Glomerular visceral epithelial cell (primary cell): ENCODE results near the gene TRPV5.
A peak's percentile ranks its signal among the peaks of the same experiment; 100 is the strongest.

Experiments
- DNase-seq: peaks from one replicate; pipeline ENCODE4 v3.0.0-alpha.2; 2016; ENCODE audit errors: extremely low spot score

Gene TRPV5

DNA sequence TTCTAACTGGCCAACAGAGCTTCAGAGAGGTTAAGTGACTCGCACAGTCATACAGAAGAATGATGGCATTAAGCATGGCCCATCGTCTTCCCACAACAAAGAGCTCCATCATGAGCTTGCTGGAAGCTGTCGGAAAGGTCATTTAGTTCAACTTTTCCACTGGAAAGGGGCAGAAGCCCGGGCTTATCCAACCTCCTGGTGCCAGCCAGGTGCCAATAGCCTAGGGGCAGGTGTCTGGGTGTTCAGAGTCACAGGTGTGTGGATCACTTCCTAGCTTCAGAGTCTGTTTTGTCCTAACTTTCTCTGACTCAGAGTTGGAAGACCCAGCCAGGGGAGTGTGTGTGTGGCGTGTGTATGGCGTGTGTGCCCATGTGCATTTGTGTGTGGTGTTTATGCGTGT, 46.7 kb downstream of the TRPV5 start:
- DNase-seq, result no peak

DNA sequence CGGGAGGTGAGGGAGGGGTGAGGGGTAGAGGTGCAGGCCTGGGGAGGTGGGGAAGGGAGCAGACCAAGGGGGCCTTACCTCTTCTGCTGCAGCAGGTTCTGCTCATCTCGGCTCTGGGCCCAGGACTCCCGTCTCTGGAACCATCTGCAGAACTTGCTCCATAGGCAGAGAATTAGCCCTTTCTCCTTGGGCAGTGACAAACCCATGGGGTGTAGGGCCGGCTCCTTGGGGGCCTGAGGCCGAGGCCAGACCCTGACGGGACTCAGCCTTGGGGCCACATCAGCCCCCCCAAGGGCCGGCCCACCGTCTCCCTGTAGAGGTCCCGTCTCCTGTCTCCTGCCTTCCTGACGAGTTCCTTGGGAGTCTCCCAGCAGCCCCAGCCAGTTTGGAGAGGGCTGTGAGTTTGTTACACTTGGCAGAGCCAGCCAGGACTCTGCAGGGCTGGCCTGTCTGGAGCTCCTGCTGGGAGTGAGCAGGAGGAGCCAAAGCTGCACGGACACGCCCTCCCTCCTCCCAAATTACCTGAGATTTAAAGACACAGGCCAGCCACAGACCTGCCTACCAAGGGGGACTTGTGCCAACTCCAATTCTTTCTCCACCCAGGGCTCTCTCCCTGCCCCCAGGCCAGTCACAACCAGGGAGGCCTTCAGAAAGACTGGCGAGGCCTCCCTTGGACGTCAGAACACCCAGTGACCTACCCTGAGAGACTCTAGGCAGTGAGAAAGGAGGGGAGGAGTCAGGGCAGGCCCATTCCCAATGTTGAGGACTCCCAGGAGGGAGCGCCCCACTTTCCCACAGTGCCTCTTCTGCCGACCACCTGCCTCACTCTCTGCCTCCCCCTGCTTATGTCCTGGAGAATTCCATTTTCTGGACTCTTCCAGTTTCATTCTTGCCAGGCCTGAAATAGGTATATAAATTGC, 48.0 kb downstream of the TRPV5 start, which contains the start of gene TRPV6:
TSS of gene TRPV6 (minus strand) at position 435 of the 920 bp plus-strand sequence.
- no peak for DNase-seq

DNA sequence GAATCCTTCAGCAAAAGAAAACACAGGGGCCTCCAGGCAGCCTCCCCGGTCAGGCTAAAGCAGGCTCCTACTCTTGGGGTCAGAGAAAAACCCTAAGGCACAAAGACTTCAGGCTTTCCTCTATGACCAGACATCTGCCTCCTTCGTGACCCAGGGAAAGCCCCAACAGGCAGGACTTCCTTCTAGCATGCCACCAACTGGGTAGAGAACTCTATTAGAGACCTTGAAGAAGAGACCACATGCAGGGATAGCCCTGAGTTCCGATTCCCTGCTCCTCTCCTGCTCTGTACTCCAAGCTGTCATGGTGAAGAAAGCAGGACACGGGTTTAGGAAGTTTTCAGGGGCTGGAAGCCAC, 49.3 kb downstream of the TRPV5 start:
- no peak for DNase-seq

DNA sequence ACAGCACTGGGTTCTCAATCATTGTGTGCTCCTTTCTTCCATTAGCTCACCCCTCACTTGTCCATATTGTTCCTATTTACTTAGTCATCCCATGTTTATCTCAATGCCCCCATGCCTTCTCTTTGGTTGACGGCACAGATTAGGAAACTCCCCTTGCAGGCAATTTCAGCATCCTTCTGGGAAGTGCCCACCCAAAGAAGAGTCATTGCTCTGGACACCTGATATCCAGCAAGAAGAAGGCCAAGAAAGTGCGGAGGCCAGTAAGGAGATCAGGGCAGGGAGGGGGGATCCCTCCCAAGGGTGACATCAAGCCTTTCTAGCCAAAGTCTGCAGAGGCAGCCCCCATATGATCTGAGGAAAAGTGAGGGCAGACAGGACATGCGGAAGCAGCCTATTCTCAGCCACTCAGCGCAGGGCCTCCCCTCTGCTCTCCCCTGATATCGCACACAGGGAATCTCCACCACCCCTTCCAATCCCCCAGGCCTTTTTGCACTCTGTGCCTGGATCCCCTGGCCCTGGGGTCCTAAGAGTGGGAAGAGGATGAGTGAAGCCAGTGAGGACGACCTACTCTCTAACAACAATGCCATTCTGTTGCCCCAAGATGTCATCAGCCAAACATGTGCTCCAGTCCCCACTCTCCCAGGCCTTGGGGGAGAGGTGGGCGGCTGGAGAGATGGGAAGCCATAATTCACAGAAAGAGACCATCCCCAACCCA, 49.8 kb downstream of the TRPV5 start:
- no peak for DNase-seq

DNA sequence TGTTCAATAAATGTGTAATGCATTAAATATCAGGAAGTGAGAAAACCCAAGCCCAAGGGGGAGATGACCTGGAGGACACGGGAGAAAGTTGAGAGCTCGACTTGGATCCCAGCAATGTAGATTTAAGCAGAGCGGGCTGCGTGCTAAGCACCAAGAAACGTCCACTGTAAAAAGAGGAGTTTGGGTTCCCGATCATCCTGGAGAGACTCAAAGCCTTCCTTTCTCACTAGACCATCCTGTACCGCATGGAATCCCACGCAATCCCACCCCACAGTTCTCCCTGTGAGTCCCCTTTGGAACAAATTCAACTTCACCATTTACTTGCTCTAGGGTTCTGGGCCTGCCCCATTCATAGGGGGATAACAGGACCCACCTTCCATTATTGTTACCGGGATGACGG, 50.4 kb downstream of the TRPV5 start:
- DNase-seq, result no peak

DNA sequence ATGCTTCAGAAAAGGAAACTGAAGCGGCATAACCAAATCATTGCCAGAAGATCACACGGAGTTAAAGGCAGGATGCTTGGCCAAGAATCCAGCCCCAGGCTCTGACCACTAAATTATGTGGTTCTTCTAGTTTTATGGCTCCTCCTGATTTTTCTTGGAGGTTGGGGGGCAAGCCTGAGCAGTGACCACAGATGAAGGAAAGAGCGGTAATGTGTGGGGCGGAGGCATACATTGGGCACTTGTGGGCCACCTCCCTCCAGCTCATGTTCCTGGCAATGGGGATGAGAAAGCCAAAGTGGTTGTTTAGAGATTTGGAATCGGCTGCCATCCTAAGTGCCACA, 51.2 kb downstream of the TRPV5 start:
- DNase-seq, result no peak

DNA sequence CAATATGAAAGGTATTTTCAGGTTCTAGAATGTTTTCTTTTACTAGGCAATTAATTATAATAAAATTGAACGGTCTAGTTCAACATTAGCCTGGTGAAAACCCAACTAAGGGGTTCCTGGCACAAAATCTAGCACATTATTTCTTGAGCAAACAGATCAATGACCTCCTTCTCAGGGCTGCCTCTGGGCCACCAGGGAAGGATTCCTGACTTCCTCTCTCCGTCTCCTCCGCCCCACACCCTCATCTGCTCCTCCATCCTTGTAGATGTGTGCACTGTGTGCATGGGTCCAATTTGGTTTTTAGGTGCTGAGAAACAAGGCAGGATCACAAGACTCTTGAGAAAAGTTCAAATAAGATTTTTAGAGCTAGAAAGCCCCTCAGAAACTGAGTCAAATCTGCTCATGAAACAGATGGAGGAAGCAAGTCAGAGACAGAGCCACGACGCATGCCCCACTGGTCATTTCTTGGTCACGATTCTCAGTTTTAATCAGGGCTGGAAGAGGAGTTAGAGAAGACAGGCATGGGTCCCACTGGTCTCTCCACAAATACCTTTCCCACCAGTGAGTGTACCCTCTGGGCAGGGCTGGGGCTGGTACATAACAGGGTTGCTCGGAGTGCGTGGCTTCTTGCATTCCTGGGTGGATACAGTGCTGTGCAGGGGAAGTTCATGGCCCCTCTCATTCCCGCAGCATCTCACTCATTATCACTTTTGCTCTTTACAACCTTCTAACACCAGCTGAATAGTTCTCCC, 51.8 kb downstream of the TRPV5 start:
- no peak for DNase-seq

DNA sequence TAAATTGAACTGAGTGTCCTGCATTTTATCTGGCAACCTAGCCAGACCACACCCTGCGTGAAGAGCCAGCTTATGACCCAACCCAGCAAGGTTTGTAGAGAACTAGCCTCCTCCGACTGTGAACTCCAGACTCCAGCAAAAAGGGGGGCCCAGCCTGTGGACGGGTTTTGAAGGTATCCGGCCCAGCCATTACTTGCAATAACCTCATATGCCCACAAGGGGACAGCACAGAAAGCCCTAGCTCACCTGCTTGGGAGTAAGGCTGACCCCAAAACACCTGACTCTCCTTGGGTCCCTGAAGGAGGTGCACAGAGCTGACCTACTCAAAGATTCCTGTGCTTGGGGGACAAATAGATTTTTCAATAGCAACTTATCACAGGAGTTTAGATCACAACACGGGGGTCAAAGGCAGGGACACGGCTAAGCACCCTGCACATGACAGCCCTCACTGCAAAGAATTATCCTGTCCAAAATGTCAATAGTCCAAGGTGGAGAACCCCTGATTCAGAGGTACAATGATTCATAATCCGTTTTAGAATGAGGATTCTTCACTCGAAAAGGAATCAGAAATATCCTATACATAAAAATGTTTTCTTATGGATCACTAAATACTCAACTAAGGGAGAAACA, 52.6 kb downstream of the TRPV5 start:
- peak; percentile 13 for DNase-seq

DNA sequence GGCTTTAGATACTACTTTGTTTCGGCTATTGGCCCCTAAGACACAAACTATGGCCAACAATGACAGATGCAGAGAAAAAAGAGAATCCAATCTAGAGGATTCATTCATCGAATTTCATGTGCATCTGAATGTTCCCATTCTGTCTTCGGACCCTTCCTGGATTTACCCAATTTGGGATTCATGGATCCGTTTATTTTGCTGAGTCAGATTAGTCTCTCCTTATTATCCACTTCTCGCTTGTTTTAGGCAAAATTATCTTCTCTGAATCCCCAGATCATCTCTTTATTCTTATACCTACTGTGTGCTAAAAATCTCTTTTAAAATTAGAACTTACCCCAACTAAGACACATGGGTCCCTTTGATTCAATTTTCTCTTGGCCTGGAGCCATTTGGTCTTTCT, 54.5 kb downstream of the TRPV5 start:
- DNase-seq, result no peak

DNA sequence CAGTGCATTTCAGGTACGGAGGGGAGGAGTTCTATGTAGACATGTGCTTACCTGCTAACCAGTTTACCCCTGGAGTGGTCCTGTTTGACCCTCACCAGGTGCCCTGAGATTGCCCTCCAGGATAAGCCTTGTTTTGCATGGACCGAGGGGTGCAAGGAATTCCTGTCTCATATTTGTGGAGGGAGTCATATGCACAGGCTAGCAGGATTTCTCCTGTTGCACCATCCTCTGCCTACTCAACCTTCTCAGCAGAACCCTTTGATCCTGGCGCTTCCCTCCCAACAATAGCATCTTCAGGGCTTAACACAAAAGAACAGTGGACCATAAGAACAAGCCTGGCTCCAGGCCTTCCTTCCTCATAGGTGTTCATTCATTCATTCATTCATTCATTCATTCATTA, 55.2 kb downstream of the TRPV5 start:
- DNase-seq, result no peak

DNA sequence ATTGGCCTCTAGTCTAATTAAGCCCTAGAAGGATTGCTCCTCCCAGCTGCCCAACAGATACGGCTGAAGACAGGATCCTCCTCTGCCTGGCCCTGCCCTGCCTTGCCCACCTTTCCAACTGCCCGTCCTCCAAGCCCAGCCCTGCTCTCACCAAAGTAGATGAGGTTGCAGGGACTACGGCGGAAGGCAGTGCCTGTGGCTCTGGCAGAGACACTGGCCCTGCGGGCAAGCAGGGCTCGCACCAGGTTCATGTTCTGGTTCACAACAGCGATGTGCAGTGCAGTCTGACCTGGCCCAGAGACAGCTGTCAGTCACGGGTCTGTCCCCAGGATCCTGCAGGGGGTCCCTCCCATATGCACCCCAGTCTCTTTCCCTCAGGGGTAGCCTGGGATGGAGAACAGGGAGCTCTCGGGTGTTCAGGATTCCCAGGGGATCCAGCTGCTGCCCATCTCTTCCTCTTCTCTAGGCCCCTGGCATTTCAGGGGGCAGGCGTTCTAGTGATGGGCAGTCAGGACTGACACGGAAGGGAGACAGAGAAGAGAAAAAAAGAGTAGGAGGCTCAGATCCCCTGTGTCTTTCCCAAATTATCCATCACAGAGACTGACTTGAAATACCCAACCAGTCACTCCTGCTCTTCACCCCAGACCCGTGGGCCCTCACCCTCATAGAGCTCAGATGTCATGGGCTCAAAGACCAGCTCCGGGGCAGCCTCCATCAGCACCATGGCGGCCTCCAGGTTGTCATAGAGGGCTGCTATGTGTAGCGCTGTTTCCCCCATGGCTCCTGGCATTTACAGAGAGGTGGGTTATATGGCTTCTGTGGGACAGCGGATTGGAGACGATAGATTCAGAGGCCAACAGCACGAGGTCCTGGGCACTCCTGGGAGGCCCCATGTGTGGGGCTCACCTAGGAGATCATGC, 56.3 kb downstream of the TRPV5 start:
- DNase-seq, result no peak

DNA sequence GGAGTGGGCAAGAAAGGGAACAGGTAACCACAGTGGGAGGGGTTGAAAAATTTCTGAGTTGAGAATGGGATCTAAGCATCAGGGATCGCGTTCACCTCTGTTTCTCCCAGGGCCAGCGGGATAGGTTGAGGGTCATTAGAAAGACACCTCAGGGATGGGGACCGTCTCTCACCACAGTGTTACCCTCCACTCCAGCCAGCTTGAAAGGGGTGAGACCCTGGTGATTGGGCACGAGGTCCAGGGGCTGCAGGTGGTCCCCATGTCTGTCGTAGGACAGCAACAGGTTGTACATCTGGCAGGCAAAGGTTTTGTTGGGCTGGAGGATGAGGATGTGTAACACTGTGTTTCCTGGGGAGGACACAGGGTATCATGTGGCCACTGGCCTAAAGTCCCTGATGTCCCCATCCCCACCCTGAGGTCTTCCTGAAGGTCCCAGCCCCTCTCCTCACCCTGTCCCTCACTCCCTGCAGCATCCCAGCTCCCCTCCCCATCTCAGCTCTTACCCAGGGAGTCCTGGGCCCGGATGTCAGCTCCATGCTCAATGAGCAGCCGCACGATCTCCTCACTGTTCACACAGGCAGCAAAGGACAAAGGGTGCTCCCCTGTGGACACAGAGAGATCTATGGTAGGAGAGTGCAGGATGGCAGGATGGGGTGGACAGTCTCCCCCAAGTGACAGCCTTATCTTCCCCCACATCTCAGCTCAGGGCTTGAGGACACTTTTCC, 57.1 kb downstream of the TRPV5 start:
- DNase-seq, result no peak

DNA sequence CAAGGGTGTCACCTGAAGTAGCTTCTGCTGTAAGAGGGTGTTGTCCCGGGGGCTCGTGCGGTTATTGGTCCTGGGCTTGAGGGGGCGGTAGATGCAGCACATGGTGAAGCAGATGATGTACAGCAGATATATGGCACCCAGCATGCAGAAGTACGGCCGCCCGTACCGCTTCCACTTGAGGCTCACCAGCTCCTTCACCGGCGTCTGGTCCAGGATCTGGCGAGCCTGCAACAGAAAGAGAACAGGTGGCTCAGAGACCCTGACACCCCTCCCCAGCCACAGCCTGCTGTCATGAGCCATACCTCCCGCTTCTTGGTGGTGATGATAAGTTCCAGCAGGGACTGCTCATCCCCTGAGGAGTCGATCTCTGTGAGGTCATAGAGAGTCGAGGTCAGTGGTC, 58.1 kb downstream of the TRPV5 start:
- DNase-seq, result no peak

DNA sequence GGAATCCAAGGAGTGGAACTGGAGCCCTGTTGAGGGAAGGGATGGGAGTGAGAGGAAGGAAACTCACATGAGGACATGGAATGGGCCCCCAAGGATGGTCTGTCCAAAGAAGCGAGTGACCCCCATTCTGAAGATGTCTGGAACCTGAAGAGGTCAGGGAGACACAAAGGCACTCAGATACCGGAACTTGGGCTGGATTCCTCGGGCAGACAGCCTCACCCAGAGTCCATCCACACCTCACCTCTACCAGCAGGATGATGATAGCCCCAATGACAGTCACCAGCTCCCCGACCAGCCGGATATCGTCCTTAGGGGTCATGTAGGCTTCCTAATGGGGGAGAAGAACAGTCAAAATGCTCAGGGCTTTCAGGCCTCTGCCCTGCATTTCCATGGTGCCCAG, 58.7 kb downstream of the TRPV5 start:
- no peak for DNase-seq

DNA sequence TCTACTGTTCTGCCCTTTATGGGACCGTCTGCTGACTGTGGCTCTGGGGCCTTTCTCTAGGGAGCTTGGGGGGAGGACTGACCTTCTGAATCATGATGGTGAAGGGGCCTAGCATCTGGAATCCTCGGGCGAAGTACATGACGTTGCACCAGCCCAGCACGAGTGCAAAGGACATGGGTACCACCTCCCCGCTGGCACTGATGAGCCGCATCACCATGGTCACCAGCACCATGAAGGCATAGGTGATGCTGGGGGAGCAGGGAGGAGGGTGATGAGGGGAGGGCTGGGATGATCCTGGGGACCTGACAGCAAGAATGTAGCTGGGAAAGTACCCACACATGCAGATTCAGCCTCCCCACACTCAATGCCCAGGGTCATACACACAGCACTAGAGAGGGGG, 59.1 kb downstream of the TRPV5 start:
- DNase-seq, result no peak

DNA sequence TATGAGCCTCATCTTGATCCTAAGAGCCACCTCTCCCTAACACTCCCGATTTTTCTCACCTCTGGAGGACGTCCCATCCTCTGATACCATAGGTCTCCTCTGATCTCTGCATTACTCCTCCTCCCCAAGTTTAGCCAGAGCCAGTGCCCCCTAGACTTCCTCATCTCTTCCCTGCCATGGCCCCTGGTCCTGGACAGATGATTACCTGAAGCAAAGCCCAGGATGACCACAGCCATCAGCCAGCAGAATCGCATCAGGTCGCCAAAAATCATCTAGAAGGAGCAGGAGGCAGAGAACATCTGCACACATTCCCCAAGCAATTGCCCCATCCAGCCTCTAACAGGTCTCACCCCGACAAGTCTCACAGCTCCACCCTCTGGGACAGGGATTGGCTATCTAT, 59.7 kb downstream of the TRPV5 start:
- no peak for DNase-seq

DNA sequence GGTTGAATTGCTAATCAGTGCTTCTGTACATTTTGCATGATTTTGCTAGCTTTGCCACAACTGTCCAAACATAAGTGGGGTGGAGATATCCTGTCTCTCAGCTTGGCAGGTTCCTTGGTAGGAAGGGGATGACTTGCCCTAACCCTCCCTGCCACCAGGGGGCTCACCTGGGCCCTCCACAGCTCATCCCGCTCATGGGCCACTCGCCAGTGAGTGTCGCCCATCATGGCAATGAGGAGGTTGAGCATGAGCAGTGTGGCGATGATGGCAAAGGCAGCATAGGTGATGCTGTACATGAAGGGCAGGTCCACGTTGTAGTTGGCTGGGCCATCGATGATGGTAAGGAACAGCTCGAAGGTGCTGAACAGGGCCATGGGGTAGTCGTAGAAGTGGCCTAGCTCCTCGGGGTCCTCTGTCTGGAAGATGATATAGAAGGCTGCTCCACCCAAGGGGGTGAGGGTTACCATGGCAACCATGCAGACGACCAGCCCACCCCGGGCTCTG, 60.2 kb downstream of the TRPV5 start:
- no peak for DNase-seq

DNA sequence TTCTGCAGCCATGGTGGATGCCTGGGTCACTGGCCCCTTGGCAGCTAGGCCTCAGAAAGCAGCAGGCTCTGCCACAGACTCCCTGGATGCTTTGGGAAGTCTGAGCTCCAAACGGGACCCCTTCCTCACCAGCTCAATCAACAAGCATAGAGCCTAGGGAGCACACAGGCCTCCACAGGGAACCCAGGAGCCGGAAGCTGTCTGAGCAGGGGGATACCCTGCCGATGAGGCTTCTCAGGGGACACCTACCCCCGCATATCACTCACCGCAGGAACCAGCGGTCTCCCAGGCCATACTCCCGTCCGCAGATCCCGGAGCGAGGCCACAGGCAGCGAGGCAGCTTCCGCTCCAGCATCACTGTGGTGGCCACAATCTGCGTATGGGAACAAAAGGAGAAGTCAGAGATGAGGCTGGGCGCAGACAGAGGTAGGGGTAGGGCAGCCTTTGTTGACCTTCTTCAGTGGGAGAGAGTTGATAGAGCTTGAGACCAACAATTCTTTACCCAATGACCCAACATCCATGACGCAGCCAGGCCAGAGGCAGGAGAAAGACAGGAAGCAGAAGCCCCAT, 61.4 kb downstream of the TRPV5 start:
- DNase-seq, result no peak

DNA sequence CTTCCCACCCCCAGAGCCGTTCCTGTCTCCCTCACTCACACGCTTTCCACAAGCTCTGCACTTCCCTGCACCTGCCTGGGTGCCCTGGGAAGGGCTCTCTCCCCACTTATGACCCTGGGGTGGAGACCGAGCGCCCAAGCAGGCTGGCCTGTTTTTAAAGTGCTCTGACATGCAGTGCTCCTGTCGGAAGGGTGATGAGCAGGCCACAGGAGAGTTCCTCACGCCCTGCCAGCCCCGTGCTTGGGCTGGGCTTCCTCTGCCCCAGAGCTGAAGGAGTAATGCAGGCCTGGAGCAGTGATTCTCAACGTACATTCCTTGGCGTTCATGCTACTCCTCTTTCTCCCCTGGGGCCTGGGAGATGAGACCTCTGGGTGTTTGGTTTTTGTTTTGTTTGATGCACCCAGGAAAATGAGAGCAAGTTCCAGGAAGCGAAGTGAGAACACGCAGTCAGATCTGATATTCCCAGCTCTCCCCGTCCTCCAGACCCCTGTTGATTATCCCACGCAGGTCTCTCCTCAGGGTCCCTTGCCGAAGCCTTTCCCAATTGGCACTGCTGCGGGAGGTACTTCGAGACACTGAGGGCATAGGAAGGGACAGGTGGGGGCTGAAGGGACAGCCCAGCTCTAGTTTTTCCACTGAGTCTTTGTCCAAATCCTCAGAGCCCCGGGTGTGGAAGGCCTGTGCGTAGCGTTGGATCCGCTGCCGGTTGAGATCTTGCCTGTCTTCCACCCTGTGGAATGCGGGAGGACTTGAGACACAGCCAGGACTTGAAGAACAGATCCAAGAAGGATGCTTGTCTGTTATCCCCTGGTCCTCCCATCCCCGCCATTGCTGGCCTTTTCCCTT, 62.1 kb downstream of the TRPV5 start:
- DNase-seq, result no peak
